ENCODE data around the gene RRP9. TPM values are rescaled to one million over a fixed set of nuclear protein-coding genes. Genes with fewer than 3 reads are reported as not detected.

RRP9 gene
- total RNA-seq, 3 donors from 2014 or later (not counting 1 experiment from before 2014, with no cell fraction given): 11.2 to 13.0 (median 12.7) TPM

DNA sequence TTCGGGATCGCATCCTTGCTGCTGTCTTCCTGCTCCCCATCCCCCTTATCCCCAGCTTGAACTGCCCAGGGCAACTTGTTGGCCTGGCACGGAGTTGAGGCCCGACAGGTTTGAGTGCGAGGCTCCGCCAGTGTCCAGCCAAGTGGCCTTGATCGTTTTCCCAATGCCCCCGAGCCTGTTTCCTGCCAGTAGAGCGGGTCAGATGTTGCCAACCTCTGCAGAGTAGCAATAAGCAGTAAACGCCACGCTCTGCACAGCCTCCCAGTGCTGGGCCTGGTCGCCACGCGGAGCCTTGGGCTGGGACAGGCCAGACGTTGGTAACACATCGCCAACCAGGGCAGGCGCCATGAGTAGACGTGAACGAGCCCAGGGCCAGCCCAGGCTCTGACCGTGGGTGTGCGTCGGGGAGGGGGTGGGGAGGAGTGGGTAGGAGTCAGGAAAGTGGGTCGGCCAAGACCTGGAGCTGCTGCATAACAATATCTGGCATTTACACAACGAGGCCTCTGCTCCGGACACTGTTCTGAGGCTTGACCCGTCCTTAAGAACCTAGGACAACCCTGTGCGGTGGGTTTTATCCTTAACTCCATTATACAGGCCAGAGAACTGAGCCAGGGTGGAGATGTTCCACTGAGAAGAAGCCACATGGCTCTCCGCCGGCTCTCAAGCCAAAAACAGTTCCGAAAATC is 32.7 kb upstream of the RRP9 start:
- Histone ChIP-seq H3K4me1 (ENCODE audit: control insufficient read depth, insufficient read depth, low read length) (peaks cover 41% of the 10 kb centered on the region), H3K27ac (ENCODE audit: low read length) (peak overlapping the region; percentile 53), H3K4me3 (ENCODE audit: low read length) (peak overlapping the region; percentile 87), H3K36me3 (ENCODE audit: control insufficient read depth, insufficient read depth, low read length) (no peaks in the 10 kb centered on the region), H3K27me3 (ENCODE audit: control insufficient read depth, insufficient read depth, low read length) (no peaks in the 10 kb centered on the region), H3K9me3 (ENCODE audit: control insufficient read depth, insufficient read depth, low read length) (no peaks in the 10 kb centered on the region)
- ATAC-seq (peak; percentile 11 to 18 (median 12)), DNase-seq (no peak)
- no peaks in the 10 kb centered on the region for H3K9me3 Mint-ChIP-seq
- TF ChIP-seq CTCF (IDR thresholded peaks at IDR 0.05): peak; percentile 50
- H3K4me3 Mint-ChIP-seq: peak overlapping the region; percentile 99
- peaks cover 27 to 36% of the 10 kb centered on the region in 2 donors for H3K4me1 Mint-ChIP-seq
- H3K36me3 Mint-ChIP-seq: no peaks in the 10 kb centered on the region
- no peaks in the 10 kb centered on the region for H3K27me3 Mint-ChIP-seq (ENCODE audit: low read depth in 2 of 2)
- 22% methylated on average over 30 of the region's 30 CpGs for WGBS (ENCODE audit: insufficient coverage)
- H3K27ac Mint-ChIP-seq: peak overlapping the region; percentile 86 to 90
- intact Hi-C loops (cut with micrococcal nuclease): loop anchor here (1.0 to 2.0 kb wide), 3 partner anchors 8 to 32 kb away; partner anchors contain the start of genes PARP3 and RPL29

DNA sequence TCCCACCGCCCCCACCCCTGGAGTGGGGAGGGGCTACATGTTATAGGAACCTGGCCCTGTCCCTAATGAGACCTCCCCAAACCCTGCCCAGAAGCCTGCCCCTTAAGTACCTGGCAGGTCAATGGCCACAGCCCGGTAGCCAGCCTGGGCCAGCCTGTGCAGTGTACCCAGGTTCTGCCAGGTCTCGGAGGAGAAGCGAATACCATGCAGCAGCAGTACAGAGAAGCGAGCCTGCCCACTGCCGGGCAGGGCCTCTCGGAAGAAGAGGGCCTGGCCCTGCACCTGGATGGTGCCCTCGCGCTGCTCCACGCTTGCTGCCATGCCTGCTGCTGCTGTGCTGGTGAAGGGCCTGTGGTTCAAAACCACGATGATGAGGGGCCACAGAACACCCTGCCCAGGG is 29.6 kb upstream of the RRP9 start:
- no peak overlapping the region for H3K27ac ChIP-seq (ENCODE audit: low read length)
- H3K4me1 Mint-ChIP-seq: peaks cover 18 to 45% of the 10 kb centered on the region in 2 donors
- intact Hi-C loops (cut with micrococcal nuclease): no loop called here
- no peak overlapping the region for H3K4me3 Mint-ChIP-seq
- H3K27me3 ChIP-seq (ENCODE audit: control insufficient read depth, insufficient read depth, low read length): no peaks in the 10 kb centered on the region
- no peaks in the 10 kb centered on the region for H3K9me3 Mint-ChIP-seq
- no peak overlapping the region for H3K4me3 ChIP-seq (ENCODE audit: low read length)
- no peak overlapping the region for H3K27ac Mint-ChIP-seq
- no peaks in the 10 kb centered on the region for H3K9me3 ChIP-seq (ENCODE audit: control insufficient read depth, insufficient read depth, low read length)
- WGBS (ENCODE audit: insufficient coverage): 91% methylated on average over 11 of the region's 11 CpGs
- ATAC-seq (no peak), DNase-seq (no peak)
- no peaks in the 10 kb centered on the region for H3K27me3 Mint-ChIP-seq (ENCODE audit: low read depth in 2 of 2)
- peaks cover 45% of the 10 kb centered on the region for H3K4me1 ChIP-seq (ENCODE audit: control insufficient read depth, insufficient read depth, low read length)
- TF ChIP-seq CTCF (IDR thresholded peaks at IDR 0.05): no peak
- no peaks in the 10 kb centered on the region for H3K36me3 Mint-ChIP-seq
- no peaks in the 10 kb centered on the region for H3K36me3 ChIP-seq (ENCODE audit: control insufficient read depth, insufficient read depth, low read length)

- ATAC-seq (no peak), DNase-seq (no peak)
- Histone ChIP-seq H3K9me3 (ENCODE audit: control insufficient read depth, insufficient read depth, low read length) (no peaks in the 10 kb centered on the region), H3K27ac (ENCODE audit: low read length) (no peak overlapping the region), H3K27me3 (ENCODE audit: control insufficient read depth, insufficient read depth, low read length) (no peaks in the 10 kb centered on the region), H3K4me3 (ENCODE audit: low read length) (no peak overlapping the region), H3K36me3 (ENCODE audit: control insufficient read depth, insufficient read depth, low read length) (no peaks in the 10 kb centered on the region), H3K4me1 (ENCODE audit: control insufficient read depth, insufficient read depth, low read length) (peaks cover 41% of the 10 kb centered on the region)
- H3K27ac Mint-ChIP-seq: no peak overlapping the region
- H3K27me3 Mint-ChIP-seq (ENCODE audit: low read depth in 2 of 2): no peaks in the 10 kb centered on the region
- no peak for TF ChIP-seq CTCF (IDR thresholded peaks at IDR 0.05)
- H3K36me3 Mint-ChIP-seq: no peaks in the 10 kb centered on the region
- peaks cover 18 to 46% of the 10 kb centered on the region in 2 donors for H3K4me1 Mint-ChIP-seq
- 88% methylated on average over 6 of the region's 6 CpGs for WGBS (ENCODE audit: insufficient coverage)
- peak overlapping the region; percentile 3 for H3K4me3 Mint-ChIP-seq
- intact Hi-C loops (cut with micrococcal nuclease): no loop called here
- H3K9me3 Mint-ChIP-seq: no peaks in the 10 kb centered on the region
Measured at GRCh38 chr3:51970606-51971300, 29.0 kb upstream of the RRP9 start.
